Tibial nerve (tissue), 4 donors: ENCODE data around the gene NSUN7. TPM values are rescaled to one million over a fixed set of nuclear protein-coding genes. Genes with fewer than 3 reads are reported as not detected.

ENCODE experiments used
- DNase-seq, 2 donors: peaks; one replicate each; pipeline ENCODE4 v3.0.0-alpha.2; 2019; ENCODE audit warnings: low spot score in 2 of 2
- H3K27ac ChIP-seq, 4 donors: fragments of 200-600 bp; sonication (generic) in 3 of 4; one replicate each; pipeline ENCODE4 v1.5.1; 2017 to 2019; ENCODE audit warnings: mild to moderate bottlenecking in 1 of 4
- H3K27me3 ChIP-seq, 2 donors: fragments of 200-600 bp; sonication (generic) in 1 of 2; one replicate each; pipeline versions ENCODE4 v1.5.1 to v1.6.0; 2017 to 2019
- H3K36me3 ChIP-seq, 3 donors: fragments of 200-600 bp; sonication (generic); one replicate each; pipeline ENCODE4 v1.5.1; 2018 to 2019
- H3K4me1 ChIP-seq, 4 donors: fragments of 200-600 bp; sonication (generic) in 3 of 4; one replicate each; pipeline ENCODE4 v1.5.1; 2017 to 2019
- H3K4me3 ChIP-seq, 4 donors: fragments of 200-600 bp; sonication (generic) in 3 of 4; one replicate each; pipeline ENCODE4 v1.5.1; 2017 to 2019; ENCODE audit warnings: mild to moderate bottlenecking in 1 of 4, moderate library complexity in 1 of 4
- H3K9me3 ChIP-seq, 4 donors: fragments of 200-600 bp; sonication (generic) in 3 of 4; one replicate each; pipeline ENCODE4 v1.5.1; 2017 to 2019
- EP300 ChIP-seq, 2 donors: sonication (generic); formaldehyde crosslinking; IDR thresholded peaks; one replicate each; pipeline ENCODE4 v1.6.1; 2017; ENCODE audit warnings: antibody characterized with exemption in 2 of 2, mild to moderate bottlenecking in 1 of 2
- POLR2A ChIP-seq, 2 donors: fragments of 450-650 bp; IDR thresholded peaks; one replicate each; pipeline ENCODE4 v1.6.1; 2017; ENCODE audit warnings: antibody characterized with exemption in 2 of 2, mild to moderate bottlenecking in 2 of 2, moderate library complexity in 2 of 2
- WGBS, 2 donors: methylation state at CpG; one replicate each; pipeline ENCODE4 v1.1.5; 2018; 5-methylcytosine and 5-hydroxymethylcytosine counted together
- total RNA-seq, 4 donors: library from RNA; depleted of rRNA; stranded (reverse); fragments of >200 nt; gene quantifications; one replicate each; pipeline ENCODE4 v1.1.0, GENCODE V29; 2016
- TF ChIP-seq, protein P1 (sequence below), 5 experiments: fragments of 200-600 bp in 3 of 5; fragments of 450-650 bp in 2 of 5; sonication (generic) in 3 of 5; IDR thresholded peaks; one replicate each; pipeline ENCODE4 v1.5.1; 2016 to 2019; ENCODE audit warnings: antibody characterized with exemption in 5 of 5, mild to moderate bottlenecking in 3 of 5, moderate library complexity in 2 of 5

Gene NSUN7
- total RNA-seq, 4 donors from 2014 or later = 2.0 to 3.1 (median 2.1) TPM; not detected in 1

DNA sequence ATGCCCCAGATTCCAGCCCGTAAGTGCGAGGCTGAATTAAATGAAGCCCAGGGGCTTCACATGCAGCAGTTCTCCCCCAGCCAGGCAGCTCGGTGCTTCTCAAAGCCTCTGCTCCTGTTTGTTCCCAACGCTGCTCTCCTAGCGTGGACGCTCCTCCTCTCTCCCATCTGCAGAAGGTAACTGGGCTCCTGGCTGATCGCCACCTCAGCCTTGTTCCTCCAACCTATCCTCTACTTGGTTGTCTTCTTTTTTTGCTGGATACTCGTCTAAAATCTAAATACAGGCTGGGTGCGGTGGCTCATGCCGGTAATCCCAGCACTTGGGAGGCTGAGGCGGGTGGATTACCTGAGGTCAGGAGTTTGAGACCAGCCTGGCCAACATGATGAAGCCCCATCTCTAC lies 70.3 kb downstream of the NSUN7 start:
- H3K9me3 ChIP-seq = no peaks in the 10 kb centered on the region
- H3K4me3 ChIP-seq = no peak overlapping the region
- H3K4me1 ChIP-seq = no peaks in the 10 kb centered on the region
- H3K27me3 ChIP-seq = no peaks in the 10 kb centered on the region
- peaks cover 0 to 96% (median 3%) of the 10 kb centered on the region in 3 donors for H3K36me3 ChIP-seq
- TF ChIP-seq, protein P1, sequence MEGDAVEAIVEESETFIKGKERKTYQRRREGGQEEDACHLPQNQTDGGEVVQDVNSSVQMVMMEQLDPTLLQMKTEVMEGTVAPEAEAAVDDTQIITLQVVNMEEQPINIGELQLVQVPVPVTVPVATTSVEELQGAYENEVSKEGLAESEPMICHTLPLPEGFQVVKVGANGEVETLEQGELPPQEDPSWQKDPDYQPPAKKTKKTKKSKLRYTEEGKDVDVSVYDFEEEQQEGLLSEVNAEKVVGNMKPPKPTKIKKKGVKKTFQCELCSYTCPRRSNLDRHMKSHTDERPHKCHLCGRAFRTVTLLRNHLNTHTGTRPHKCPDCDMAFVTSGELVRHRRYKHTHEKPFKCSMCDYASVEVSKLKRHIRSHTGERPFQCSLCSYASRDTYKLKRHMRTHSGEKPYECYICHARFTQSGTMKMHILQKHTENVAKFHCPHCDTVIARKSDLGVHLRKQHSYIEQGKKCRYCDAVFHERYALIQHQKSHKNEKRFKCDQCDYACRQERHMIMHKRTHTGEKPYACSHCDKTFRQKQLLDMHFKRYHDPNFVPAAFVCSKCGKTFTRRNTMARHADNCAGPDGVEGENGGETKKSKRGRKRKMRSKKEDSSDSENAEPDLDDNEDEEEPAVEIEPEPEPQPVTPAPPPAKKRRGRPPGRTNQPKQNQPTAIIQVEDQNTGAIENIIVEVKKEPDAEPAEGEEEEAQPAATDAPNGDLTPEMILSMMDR (IDR thresholded peaks at IDR 0.05) = no peak
- no peak for TF ChIP-seq EP300 (IDR thresholded peaks at IDR 0.05)
- no peak for TF ChIP-seq POLR2A (IDR thresholded peaks at IDR 0.05)
- no peak overlapping the region for H3K27ac ChIP-seq
- no peak for DNase-seq
- WGBS, 2 donors = 94 to 97% methylated on average over 11 of the region's 11 CpGs

DNA sequence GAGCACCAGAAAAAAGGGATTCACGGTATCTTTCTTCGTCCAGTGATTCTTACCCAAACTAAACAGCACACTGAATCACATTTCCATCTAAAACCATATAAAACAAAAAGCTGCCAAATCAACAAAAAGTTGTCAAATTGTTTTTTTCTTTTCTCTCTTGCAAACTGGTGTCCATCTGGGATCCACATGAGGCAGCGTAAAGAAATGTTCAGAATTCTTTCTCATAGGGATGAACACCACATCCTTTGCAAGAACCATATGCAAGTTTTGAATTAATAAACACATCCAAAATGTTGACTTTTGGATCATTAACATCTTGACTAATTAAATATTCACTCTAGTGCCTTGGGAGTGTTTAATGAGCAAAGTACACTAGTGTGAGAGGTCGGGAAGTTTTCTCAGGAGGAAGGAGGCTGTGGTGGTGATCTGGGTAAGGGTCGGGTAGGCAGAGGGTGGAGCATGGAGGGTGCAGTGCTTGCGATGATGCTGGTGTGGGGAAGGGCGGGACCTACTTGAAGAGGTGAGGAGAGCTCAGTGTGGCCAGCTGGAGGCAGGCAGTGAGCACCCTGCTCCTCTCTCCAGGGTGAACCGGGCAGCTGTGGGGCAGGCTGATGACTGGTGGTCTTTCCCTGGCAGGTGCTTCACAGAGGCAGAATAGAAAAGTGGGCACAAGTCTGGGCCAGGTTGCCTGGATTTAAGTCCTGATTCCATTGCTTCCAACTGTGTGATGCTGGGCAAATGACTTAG lies 72.8 kb downstream of the NSUN7 start:
- H3K9me3 ChIP-seq = no peaks in the 10 kb centered on the region
- 92 to 94% methylated on average over 8 of the region's 8 CpGs for WGBS, 2 donors
- TF ChIP-seq POLR2A (IDR thresholded peaks at IDR 0.05) = no peak
- TF ChIP-seq EP300 (IDR thresholded peaks at IDR 0.05) = no peak
- TF ChIP-seq, protein P1 (IDR thresholded peaks at IDR 0.05) = no peak
- peaks cover 0 to 99% (median 3%) of the 10 kb centered on the region in 3 donors for H3K36me3 ChIP-seq
- no peaks in the 10 kb centered on the region for H3K27me3 ChIP-seq
- no peak for DNase-seq
- no peak overlapping the region for H3K27ac ChIP-seq
- no peak overlapping the region for H3K4me3 ChIP-seq
- H3K4me1 ChIP-seq = no peaks in the 10 kb centered on the region

DNA sequence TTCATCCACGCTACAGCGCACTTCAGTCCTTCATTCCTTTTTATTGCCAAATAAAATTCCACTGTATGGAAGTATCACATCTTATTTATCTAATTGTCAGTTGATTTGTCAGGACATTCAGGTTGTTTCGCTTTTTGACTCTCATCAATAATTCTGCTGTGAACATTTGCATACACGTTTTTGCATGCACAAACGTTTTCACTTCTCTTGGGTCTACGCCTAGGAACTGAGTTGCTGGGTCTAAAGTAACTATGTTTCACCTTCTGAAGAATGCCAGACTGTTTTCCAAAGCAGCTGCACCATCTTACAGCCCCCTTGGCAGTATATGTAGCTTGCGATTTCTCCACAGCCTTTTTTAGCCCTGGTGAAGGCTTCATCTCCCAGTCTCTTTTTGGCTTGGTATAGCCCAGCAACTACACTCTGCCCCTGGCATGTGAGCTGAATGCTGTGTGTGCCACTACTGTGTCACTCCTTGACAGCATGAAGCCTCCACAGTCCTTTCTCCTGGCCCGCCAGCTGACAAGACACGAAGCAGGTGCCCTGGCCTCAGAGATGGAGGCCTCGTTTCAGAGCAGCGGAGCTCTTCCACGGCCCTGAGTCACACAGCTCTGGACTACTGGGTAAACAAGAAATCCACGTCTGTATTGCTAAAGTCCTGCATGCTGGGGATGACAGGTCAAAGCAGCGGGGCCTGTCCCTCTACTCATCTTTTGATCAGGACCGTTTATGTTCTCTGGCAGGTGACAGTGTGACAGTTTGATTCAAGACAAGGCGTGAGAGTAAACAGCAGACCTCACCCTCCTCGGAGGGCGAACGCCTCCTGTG lies 75.5 kb downstream of the NSUN7 start:
- WGBS, 2 donors = 89 to 90% methylated on average over 19 of the region's 19 CpGs
- no peaks in the 10 kb centered on the region for H3K9me3 ChIP-seq
- peaks cover 0 to 99% (median 3%) of the 10 kb centered on the region in 3 donors for H3K36me3 ChIP-seq

DNA sequence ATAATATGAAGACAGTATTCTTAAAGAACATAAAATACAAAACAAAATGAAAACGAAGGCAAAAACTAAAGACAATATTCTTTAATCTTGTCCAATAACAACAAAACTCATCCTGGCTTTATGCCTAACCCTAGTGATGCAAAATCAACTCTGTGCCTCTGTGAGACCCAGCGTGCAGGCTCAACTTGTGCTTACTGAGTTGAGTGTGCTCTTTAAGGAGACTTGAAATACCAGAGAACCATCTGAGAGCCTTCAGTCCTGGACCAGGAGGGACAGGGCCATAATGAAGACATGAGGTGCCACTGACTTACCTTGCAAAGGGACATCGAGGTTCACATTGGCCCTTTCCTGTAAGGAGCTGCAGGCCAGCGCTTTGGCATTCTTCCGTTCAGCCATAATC lies 77.1 kb downstream of the NSUN7 start:
- Histone ChIP-seq H3K9me3 (no peaks in the 10 kb centered on the region), H3K36me3 (peaks cover 0 to 88% (median 2%) of the 10 kb centered on the region in 3 donors), H3K4me1 (no peaks in the 10 kb centered on the region), H3K27ac (no peak overlapping the region), H3K27me3 (no peaks in the 10 kb centered on the region), H3K4me3 (no peak overlapping the region)
- WGBS, 2 donors = 81 to 85% methylated on average over 5 of the region's 5 CpGs
- TF ChIP-seq, protein P1 (IDR thresholded peaks at IDR 0.05) = no peak
- no peak for DNase-seq

More for the DNA sequence above, 75.5 kb downstream of the NSUN7 start:
- DNase-seq = no peak
- H3K4me1 ChIP-seq = no peaks in the 10 kb centered on the region
- H3K27ac ChIP-seq = no peak overlapping the region
- H3K27me3 ChIP-seq = no peaks in the 10 kb centered on the region
- H3K4me3 ChIP-seq = no peak overlapping the region
- no peak for TF ChIP-seq EP300 (IDR thresholded peaks at IDR 0.05)
- no peak for TF ChIP-seq POLR2A (IDR thresholded peaks at IDR 0.05)
- TF ChIP-seq, protein P1 (IDR thresholded peaks at IDR 0.05) = no peak

DNA sequence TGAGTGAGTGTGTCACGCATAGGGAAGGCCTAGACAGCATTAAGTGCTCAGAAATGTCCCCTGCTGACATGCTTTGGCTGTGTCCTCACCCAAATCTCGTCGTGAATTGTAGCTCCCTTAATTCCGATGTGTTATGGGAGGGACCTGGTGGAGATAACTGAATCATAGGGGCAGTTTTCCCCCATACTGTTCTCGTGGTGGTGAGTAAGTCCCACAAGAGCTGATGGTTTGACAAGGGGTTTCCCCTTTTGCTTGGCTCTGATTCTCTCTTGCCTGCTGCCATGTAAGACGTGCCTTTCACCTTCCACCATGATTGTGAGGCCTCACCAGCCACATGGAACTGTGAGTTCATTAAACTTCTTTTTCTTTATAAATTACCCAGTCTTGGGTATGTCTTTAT lies 78.0 kb downstream of the NSUN7 start:
- no peak for DNase-seq
- 81 to 92% methylated on average over 6 of the region's 6 CpGs for WGBS, 2 donors
- no peak for TF ChIP-seq POLR2A (IDR thresholded peaks at IDR 0.05)
- TF ChIP-seq, protein P1 (IDR thresholded peaks at IDR 0.05) = no peak
- no peak for TF ChIP-seq EP300 (IDR thresholded peaks at IDR 0.05)

More for the DNA sequence above, 78.0 kb downstream of the NSUN7 start:
- Histone ChIP-seq H3K9me3 (no peaks in the 10 kb centered on the region), H3K4me1 (no peaks in the 10 kb centered on the region), H3K27me3 (no peaks in the 10 kb centered on the region), H3K27ac (no peak overlapping the region), H3K36me3 (peaks cover 0 to 87% (median under 1%) of the 10 kb centered on the region in 3 donors), H3K4me3 (no peak overlapping the region)
